ENCODE data around the gene FOXI1.

DNA sequence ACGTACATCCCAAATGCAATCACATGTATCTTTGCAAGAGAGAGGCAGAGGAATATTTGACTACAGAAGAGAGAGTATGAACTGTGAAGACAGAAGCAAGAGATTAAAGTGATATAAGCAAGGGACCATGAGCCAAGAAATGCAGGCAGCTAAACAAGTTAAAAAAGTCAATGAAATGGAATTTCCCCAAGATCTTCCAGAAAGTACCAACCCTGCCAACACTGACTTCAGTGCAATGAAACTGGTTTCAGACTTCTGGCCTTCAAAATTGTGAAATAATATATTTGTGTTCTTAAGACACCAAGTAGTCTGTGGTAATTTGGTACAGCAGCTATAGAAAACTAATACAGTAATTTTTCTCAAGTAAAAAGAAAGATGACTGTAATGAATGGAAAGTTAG, 20.9 kb downstream of the FOXI1 start:
- TF ChIP-seq, protein P1, sequence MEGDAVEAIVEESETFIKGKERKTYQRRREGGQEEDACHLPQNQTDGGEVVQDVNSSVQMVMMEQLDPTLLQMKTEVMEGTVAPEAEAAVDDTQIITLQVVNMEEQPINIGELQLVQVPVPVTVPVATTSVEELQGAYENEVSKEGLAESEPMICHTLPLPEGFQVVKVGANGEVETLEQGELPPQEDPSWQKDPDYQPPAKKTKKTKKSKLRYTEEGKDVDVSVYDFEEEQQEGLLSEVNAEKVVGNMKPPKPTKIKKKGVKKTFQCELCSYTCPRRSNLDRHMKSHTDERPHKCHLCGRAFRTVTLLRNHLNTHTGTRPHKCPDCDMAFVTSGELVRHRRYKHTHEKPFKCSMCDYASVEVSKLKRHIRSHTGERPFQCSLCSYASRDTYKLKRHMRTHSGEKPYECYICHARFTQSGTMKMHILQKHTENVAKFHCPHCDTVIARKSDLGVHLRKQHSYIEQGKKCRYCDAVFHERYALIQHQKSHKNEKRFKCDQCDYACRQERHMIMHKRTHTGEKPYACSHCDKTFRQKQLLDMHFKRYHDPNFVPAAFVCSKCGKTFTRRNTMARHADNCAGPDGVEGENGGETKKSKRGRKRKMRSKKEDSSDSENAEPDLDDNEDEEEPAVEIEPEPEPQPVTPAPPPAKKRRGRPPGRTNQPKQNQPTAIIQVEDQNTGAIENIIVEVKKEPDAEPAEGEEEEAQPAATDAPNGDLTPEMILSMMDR (IDR thresholded peaks at IDR 0.05), result no peak
- TF ChIP-seq POLR2A (IDR thresholded peaks at IDR 0.05), result no peak
